HEK293 (cell line): Measurements from ENCODE around the gene GPLD1.

ENCODE experiments used
- CTCF ChIA-PET: fragments of 350-600 bp; formaldehyde crosslinking; extraction: SDS; loops from one replicate; lab custom pipeline; 2021; ENCODE audit warnings: antibody characterized with exemption; lab: Yijun Ruan, JAX
- POLR2A ChIA-PET: fragments of 300-600 bp; formaldehyde crosslinking; extraction: SDS; loops from one replicate; lab custom pipeline; 2020; ENCODE audit warnings: antibody characterized with exemption, inconsistent platforms; lab: Yijun Ruan, JAX
- H3K27ac ChIP-seq: fragments of 200-500 bp; sonication (Bioruptor generic); 2 replicates; pipeline ENCODE4 v1.5.1; 2014; ENCODE audit warnings: low read depth, low read length, control low read depth, inconsistent platforms; ENCODE audit errors: extremely low read depth
- H3K36me3 ChIP-seq, 2 experiments: fragments of 200-500 bp in 1 of 2; sonication (Bioruptor generic) in 1 of 2; 1 replicate in 1 of 2; 2 replicates in 1 of 2; pipeline ENCODE4 v1.5.1; 2014 to 2017; ENCODE audit warnings: inconsistent platforms in 2 of 2, low read length in 2 of 2; ENCODE audit not compliant: control insufficient read depth in 2 of 2, insufficient read depth in 1 of 2
- H3K4me1 ChIP-seq: fragments of 200-500 bp; sonication (Bioruptor generic); 2 replicates; pipeline ENCODE4 v1.5.1; 2014; ENCODE audit warnings: mild to moderate bottlenecking, low read length, inconsistent platforms; ENCODE audit not compliant: control insufficient read depth, insufficient read depth
- H3K4me3 ChIP-seq: 2 replicates; pipeline ENCODE4 v1.5.1; 2011; ENCODE audit warnings: low read depth, mild to moderate bottlenecking, control low read depth, low read length, moderate library complexity
- H3K9me3 ChIP-seq: fragments of 200-500 bp; sonication (Bioruptor generic); 2 replicates; pipeline ENCODE4 v1.5.1; 2014; ENCODE audit warnings: low read depth, low read length, inconsistent platforms; ENCODE audit not compliant: control insufficient read depth, insufficient read depth
- IKZF3 ChIP-seq: fragments of 450-650 bp; IDR thresholded peaks from 2 replicates; pipeline ENCODE4 v1.5.0; 2018; ENCODE audit warnings: missing biosample characterization, mild to moderate bottlenecking, missing genetic modification characterization, moderate library complexity
- KLF10 ChIP-seq: fragments of 450-650 bp; IDR thresholded peaks from 2 replicates; pipeline ENCODE4 v1.5.1; 2018; ENCODE audit warnings: missing biosample characterization, mild to moderate bottlenecking, missing genetic modification characterization
- SETDB1 ChIP-seq: IDR thresholded peaks from one replicate; pipeline ENCODE4 v1.6.1; 2017; ENCODE audit warnings: mild to moderate bottlenecking, low read length, moderate library complexity, mixed read lengths; ENCODE audit not compliant: insufficient read length
- SP7 ChIP-seq: fragments of 450-650 bp; formaldehyde crosslinking; IDR thresholded peaks from 2 replicates; pipeline ENCODE4 v1.5.1; 2016; ENCODE audit warnings: missing biosample characterization, missing genetic modification characterization
- ZBTB21 ChIP-seq: fragments of 450-650 bp; formaldehyde crosslinking; IDR thresholded peaks from 2 replicates; pipeline ENCODE4 v1.5.1; 2017; ENCODE audit warnings: missing biosample characterization, missing genetic modification characterization
- ZFP41 ChIP-seq: fragments of 450-650 bp; formaldehyde crosslinking; IDR thresholded peaks from 2 replicates; pipeline ENCODE4 v1.5.1; 2016; ENCODE audit warnings: missing biosample characterization, missing genetic modification characterization, borderline replicate concordance
- ZNF10 ChIP-seq: fragments of 450-650 bp; formaldehyde crosslinking; IDR thresholded peaks from 2 replicates; pipeline ENCODE4 v1.5.1; 2017; ENCODE audit warnings: missing biosample characterization, missing genetic modification characterization
- ZNF114 ChIP-seq: fragments of 450-650 bp; formaldehyde crosslinking; IDR thresholded peaks from 2 replicates; pipeline ENCODE4 v1.5.0; 2017; ENCODE audit warnings: missing biosample characterization, missing genetic modification characterization
- ZNF121 ChIP-seq: fragments of 450-650 bp; formaldehyde crosslinking; IDR thresholded peaks from 2 replicates; pipeline ENCODE4 v1.5.1; 2016; ENCODE audit warnings: missing biosample characterization, missing genetic modification characterization
- ZNF140 ChIP-seq: fragments of 450-650 bp; formaldehyde crosslinking; IDR thresholded peaks from 2 replicates; pipeline ENCODE4 v1.5.1; 2016; ENCODE audit warnings: missing biosample characterization, missing genetic modification characterization
- ZNF280C ChIP-seq: fragments of 450-650 bp; formaldehyde crosslinking; IDR thresholded peaks from 2 replicates; pipeline ENCODE4 v1.5.1; 2016; ENCODE audit warnings: missing biosample characterization, missing genetic modification characterization
- ZNF292 ChIP-seq: fragments of 450-650 bp; formaldehyde crosslinking; IDR thresholded peaks from 2 replicates; pipeline ENCODE4 v1.5.1; 2016; ENCODE audit warnings: low read depth, missing biosample characterization, missing genetic modification characterization, borderline replicate concordance
- ZNF324 ChIP-seq: fragments of 450-650 bp; formaldehyde crosslinking; IDR thresholded peaks from 2 replicates; pipeline ENCODE4 v1.5.1; 2016; ENCODE audit warnings: missing biosample characterization, missing genetic modification characterization
- ZNF362 ChIP-seq: fragments of 450-650 bp; formaldehyde crosslinking; IDR thresholded peaks from 2 replicates; pipeline ENCODE4 v1.5.1; 2016; ENCODE audit warnings: missing biosample characterization, missing genetic modification characterization
- ZNF510 ChIP-seq: fragments of 450-650 bp; formaldehyde crosslinking; IDR thresholded peaks from 2 replicates; pipeline ENCODE4 v1.5.1; 2018; ENCODE audit warnings: mild to moderate bottlenecking, missing genetic modification characterization, missing biosample characterization; ENCODE audit not compliant: insufficient replicate concordance
- ZNF560 ChIP-seq: fragments of 450-650 bp; formaldehyde crosslinking; IDR thresholded peaks from 2 replicates; pipeline ENCODE4 v1.5.1; 2017; ENCODE audit warnings: missing biosample characterization, missing genetic modification characterization, borderline replicate concordance
- ZNF571 ChIP-seq: fragments of 450-650 bp; formaldehyde crosslinking; IDR thresholded peaks from 2 replicates; pipeline ENCODE4 v1.5.0; 2017; ENCODE audit warnings: missing biosample characterization, missing genetic modification characterization
- ZNF580 ChIP-seq: fragments of 450-650 bp; formaldehyde crosslinking; IDR thresholded peaks from 2 replicates; pipeline ENCODE4 v1.5.1; 2016; ENCODE audit warnings: missing biosample characterization, missing genetic modification characterization
- ZNF621 ChIP-seq: fragments of 450-650 bp; formaldehyde crosslinking; IDR thresholded peaks from 2 replicates; pipeline ENCODE4 v1.5.1; 2017; ENCODE audit warnings: missing biosample characterization, missing genetic modification characterization
- ZNF747 ChIP-seq: fragments of 450-650 bp; formaldehyde crosslinking; IDR thresholded peaks from 2 replicates; pipeline ENCODE4 v1.5.1; 2016; ENCODE audit warnings: missing biosample characterization, missing genetic modification characterization
- ZNF791 ChIP-seq: fragments of 450-650 bp; formaldehyde crosslinking; IDR thresholded peaks from 2 replicates; pipeline ENCODE4 v1.5.1; 2016; ENCODE audit warnings: missing biosample characterization, missing genetic modification characterization

The GPLD1 gene

GRCh38 chr6:24504649-24505586, 15.5 kb upstream of the GPLD1 start:
- POLR2A ChIA-PET = no interaction called here
- Histone ChIP-seq H3K4me1 (no peaks in the 10 kb centered on the region), H3K27ac (no peak overlapping the region), H3K36me3 (peaks cover 14 to 18% of the 10 kb centered on the region in 2 experiments), H3K4me3 (no peak overlapping the region), H3K9me3 (no peaks in the 10 kb centered on the region)
- TF ChIP-seq ZNF571 (tag by site-specific recombination) (no peak), ZNF580 (tag by site-specific recombination) (no peak), ZBTB21 (no peak), IKZF3 (tag by site-specific recombination) (peak; percentile 10; the same call in 1 of the 2 replicates)
- CTCF ChIA-PET = no interaction called here

GRCh38 chr6:24504287-24504648, 14.9 kb upstream of the GPLD1 start:
- no peaks in the 10 kb centered on the region for H3K4me1 ChIP-seq
- H3K9me3 ChIP-seq = no peaks in the 10 kb centered on the region
- CTCF ChIA-PET = no interaction called here
- no peak for TF ChIP-seq SP7 (tag by site-specific recombination)
- TF ChIP-seq KLF10 = 0 out of 2 replicates have a peak, but pooled peaks have one; percentile 30
- TF ChIP-seq ZNF140 (tag by site-specific recombination) = no peak
- TF ChIP-seq, all 188 proteins: peak for 1
- Histone ChIP-seq H3K36me3 (peaks cover 14 to 18% of the 10 kb centered on the region in 2 experiments), H3K27ac (no peak overlapping the region), H3K4me3 (no peak overlapping the region)
- POLR2A ChIA-PET = no interaction called here

GRCh38 chr6:24501914-24502313, 12.5 kb upstream of the GPLD1 start:
- TF ChIP-seq SETDB1 (no peak), ZNF121 (tag by site-specific recombination) (no peak), ZFP41 (no peak)
- CTCF ChIA-PET = interaction anchor here (0.6 to 1.7 kb wide), 6 partner anchors 8 to 165 kb away, joined by 3 to 7 read pairs (median 4); partner anchors contain the start of genes ACOT13 and TDP2
- Histone ChIP-seq H3K36me3 (peaks cover 13 to 17% of the 10 kb centered on the region in 2 experiments), H3K9me3 (no peaks in the 10 kb centered on the region), H3K4me1 (no peaks in the 10 kb centered on the region), H3K27ac (no peak overlapping the region), H3K4me3 (no peak overlapping the region)
- POLR2A ChIA-PET = no interaction called here

- Histone ChIP-seq H3K27ac (no peak overlapping the region), H3K4me1 (no peaks in the 10 kb centered on the region), H3K4me3 (no peak overlapping the region)
- TF ChIP-seq ZNF292 = no peak
- no peak for TF ChIP-seq ZNF362 (tag by site-specific recombination)
- no peak for TF ChIP-seq ZNF791 (tag by site-specific recombination)
- TF ChIP-seq ZNF280C (tag by site-specific recombination) = no peak
- TF ChIP-seq ZNF10 = no peak
- no peak for TF ChIP-seq ZNF747
- no peak for TF ChIP-seq ZNF114
- no peak for TF ChIP-seq ZNF621
- no peak for TF ChIP-seq ZNF324 (tag by site-specific recombination)
- TF ChIP-seq ZNF560 = no peak
- TF ChIP-seq ZNF510 = no peak
- TF ChIP-seq, all 188 proteins: peak for 0
- CTCF ChIA-PET = interaction anchor here (0.6 to 1.7 kb wide), 6 partner anchors 12 to 166 kb away, joined by 3 to 12 read pairs (median 4); partner anchors contain the start of genes ACOT13 and TDP2
- Histone ChIP-seq H3K36me3 (peaks cover 9 to 19% of the 10 kb centered on the region in 2 experiments; a peak in 2 of 3 replicates), H3K9me3 (no peaks in the 10 kb centered on the region)
- POLR2A ChIA-PET = no interaction called here
Measured at GRCh38 chr6:24501374-24501773, 12.0 kb upstream of the GPLD1 start.
